Measurements from ENCODE around the gene PCDHA4.

PCDHA4 gene

GRCh38 chr5:140855772-140856674 is 49.2 kb downstream of the PCDHA4 start, which contains the start of gene PCDHA10:
Gene PCDHA10 (plus strand): TSS chr5:140855897. CDS start chr5:140856049, 152 bp downstream.
- DNase-seq (ENCODE audit: low read depth in 2 of 2) = no peak

GRCh38 chr5:140857177-140857986 is 50.5 kb downstream of the PCDHA4 start:
- no peak for DNase-seq (ENCODE audit: low read depth in 2 of 2)

GRCh38 chr5:140857987-140858240 is 51.0 kb downstream of the PCDHA4 start:
- no peak for DNase-seq (ENCODE audit: low read depth in 2 of 2)

- no peak for DNase-seq (ENCODE audit: low read depth in 2 of 2)
These were observed 55.8 kb downstream of the PCDHA4 start for GRCh38 chr5:140862441-140863295.
